ENCODE data around the gene DMBX1. TPM values are rescaled to one million over a fixed set of nuclear protein-coding genes. Genes with fewer than 3 reads are reported as not detected.

Gene DMBX1
- total and polyA plus RNA-seq, 4 donors, result not detected

DNA sequence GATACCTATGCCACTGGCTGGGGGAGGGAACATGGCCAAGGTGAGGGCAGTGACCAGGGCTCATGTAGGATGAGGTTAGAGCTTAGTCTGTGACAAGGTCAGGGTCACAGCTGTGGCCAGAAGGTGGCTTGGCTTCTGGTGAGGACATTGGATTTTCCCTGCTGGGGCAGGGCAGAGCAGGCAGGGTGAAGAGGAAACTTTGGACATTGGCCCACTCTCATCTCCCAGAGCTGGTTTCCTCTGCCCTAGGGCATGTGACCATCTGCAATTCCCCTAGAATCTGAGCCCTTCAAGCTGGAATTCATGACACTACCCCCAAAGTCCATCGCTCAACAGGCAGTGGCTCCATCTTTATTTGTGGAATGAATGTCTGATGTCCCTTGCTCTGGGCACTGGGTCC is 5.3 kb downstream of the DMBX1 start (continued):
- TF ChIP-seq, protein P1, sequence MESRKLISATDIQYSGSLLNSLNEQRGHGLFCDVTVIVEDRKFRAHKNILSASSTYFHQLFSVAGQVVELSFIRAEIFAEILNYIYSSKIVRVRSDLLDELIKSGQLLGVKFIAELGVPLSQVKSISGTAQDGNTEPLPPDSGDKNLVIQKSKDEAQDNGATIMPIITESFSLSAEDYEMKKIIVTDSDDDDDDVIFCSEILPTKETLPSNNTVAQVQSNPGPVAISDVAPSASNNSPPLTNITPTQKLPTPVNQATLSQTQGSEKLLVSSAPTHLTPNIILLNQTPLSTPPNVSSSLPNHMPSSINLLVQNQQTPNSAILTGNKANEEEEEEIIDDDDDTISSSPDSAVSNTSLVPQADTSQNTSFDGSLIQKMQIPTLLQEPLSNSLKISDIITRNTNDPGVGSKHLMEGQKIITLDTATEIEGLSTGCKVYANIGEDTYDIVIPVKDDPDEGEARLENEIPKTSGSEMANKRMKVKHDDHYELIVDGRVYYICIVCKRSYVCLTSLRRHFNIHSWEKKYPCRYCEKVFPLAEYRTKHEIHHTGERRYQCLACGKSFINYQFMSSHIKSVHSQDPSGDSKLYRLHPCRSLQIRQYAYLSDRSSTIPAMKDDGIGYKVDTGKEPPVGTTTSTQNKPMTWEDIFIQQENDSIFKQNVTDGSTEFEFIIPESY (IDR thresholded peaks at IDR 0.05), result no peak

DNA sequence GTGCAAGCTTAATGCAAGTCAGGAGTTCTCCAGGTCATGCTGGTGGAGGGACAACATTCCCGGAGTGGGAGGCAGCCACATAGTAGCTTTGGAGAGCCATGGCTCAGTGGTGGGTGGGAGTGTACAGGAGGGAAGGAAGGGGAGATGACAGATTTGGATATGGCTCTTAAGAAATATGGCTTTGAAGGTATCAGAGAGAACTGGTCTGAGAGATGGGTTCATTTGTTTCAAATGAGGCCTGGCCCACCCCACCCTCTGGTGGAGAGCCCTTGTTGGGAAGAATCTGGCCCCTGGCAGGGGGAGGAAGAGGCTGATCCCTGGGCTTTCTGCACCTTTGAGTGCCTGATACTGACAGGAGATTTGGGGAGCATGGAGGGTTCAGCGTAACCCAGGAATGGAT is 6.1 kb downstream of the DMBX1 start:
- 93% methylated on average over 2 of the region's 2 CpGs for WGBS
- no peak for DNase-seq (ENCODE audit: low spot score)
- Histone ChIP-seq H3K27ac (ENCODE audit: low read depth in 1 of 2, low read length in 2 of 2) (no peak overlapping the region), H3K4me1 (ENCODE audit: control insufficient read depth in 4 of 4, insufficient read depth in 4 of 4, low read length in 3 of 4) (peaks cover 0 to 2% (median 0%) of the 10 kb centered on the region in 4 donors), H3K27me3 (ENCODE audit: control insufficient read depth in 4 of 4, insufficient read depth in 4 of 4, low read length in 3 of 4) (peaks cover 3 to 19% (median 10%) of the 10 kb centered on the region in 4 donors), H3K9me3 (ENCODE audit: control insufficient read depth in 4 of 4, low read length in 3 of 4) (no peaks in the 10 kb centered on the region), H3K36me3 (ENCODE audit: control insufficient read depth in 4 of 4, insufficient read depth in 3 of 4, low read depth in 1 of 4, low read length in 3 of 4) (no peaks in the 10 kb centered on the region), H3K4me3 (ENCODE audit: low read depth in 1 of 3, low read length in 3 of 3) (no peak overlapping the region), H3K9ac (ENCODE audit: low read depth in 1 of 2, low read length in 2 of 2) (no peak overlapping the region)
- TF ChIP-seq, protein P2, sequence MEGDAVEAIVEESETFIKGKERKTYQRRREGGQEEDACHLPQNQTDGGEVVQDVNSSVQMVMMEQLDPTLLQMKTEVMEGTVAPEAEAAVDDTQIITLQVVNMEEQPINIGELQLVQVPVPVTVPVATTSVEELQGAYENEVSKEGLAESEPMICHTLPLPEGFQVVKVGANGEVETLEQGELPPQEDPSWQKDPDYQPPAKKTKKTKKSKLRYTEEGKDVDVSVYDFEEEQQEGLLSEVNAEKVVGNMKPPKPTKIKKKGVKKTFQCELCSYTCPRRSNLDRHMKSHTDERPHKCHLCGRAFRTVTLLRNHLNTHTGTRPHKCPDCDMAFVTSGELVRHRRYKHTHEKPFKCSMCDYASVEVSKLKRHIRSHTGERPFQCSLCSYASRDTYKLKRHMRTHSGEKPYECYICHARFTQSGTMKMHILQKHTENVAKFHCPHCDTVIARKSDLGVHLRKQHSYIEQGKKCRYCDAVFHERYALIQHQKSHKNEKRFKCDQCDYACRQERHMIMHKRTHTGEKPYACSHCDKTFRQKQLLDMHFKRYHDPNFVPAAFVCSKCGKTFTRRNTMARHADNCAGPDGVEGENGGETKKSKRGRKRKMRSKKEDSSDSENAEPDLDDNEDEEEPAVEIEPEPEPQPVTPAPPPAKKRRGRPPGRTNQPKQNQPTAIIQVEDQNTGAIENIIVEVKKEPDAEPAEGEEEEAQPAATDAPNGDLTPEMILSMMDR (IDR thresholded peaks at IDR 0.05; ENCODE audit: low read depth, low read length, missing input control), result no peak
- TF ChIP-seq JUND (IDR thresholded peaks at IDR 0.05), result no peak
- TF ChIP-seq, protein P3, sequence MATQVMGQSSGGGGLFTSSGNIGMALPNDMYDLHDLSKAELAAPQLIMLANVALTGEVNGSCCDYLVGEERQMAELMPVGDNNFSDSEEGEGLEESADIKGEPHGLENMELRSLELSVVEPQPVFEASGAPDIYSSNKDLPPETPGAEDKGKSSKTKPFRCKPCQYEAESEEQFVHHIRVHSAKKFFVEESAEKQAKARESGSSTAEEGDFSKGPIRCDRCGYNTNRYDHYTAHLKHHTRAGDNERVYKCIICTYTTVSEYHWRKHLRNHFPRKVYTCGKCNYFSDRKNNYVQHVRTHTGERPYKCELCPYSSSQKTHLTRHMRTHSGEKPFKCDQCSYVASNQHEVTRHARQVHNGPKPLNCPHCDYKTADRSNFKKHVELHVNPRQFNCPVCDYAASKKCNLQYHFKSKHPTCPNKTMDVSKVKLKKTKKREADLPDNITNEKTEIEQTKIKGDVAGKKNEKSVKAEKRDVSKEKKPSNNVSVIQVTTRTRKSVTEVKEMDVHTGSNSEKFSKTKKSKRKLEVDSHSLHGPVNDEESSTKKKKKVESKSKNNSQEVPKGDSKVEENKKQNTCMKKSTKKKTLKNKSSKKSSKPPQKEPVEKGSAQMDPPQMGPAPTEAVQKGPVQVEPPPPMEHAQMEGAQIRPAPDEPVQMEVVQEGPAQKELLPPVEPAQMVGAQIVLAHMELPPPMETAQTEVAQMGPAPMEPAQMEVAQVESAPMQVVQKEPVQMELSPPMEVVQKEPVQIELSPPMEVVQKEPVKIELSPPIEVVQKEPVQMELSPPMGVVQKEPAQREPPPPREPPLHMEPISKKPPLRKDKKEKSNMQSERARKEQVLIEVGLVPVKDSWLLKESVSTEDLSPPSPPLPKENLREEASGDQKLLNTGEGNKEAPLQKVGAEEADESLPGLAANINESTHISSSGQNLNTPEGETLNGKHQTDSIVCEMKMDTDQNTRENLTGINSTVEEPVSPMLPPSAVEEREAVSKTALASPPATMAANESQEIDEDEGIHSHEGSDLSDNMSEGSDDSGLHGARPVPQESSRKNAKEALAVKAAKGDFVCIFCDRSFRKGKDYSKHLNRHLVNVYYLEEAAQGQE (IDR thresholded peaks at IDR 0.05), result no peak
- no peak for TF ChIP-seq HNF4G (IDR thresholded peaks at IDR 0.05)
- TF ChIP-seq NR2F2 (IDR thresholded peaks at IDR 0.05), result no peak
- TF ChIP-seq SP1 (IDR thresholded peaks at IDR 0.05), result no peak
- TF ChIP-seq, protein P4, sequence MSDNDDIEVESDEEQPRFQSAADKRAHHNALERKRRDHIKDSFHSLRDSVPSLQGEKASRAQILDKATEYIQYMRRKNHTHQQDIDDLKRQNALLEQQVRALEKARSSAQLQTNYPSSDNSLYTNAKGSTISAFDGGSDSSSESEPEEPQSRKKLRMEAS (IDR thresholded peaks at IDR 0.05), result no peak
- no peak for TF ChIP-seq RXRA (IDR thresholded peaks at IDR 0.05)
- no peak for TF ChIP-seq RAD21 (IDR thresholded peaks at IDR 0.05)
- TF ChIP-seq, protein P5, sequence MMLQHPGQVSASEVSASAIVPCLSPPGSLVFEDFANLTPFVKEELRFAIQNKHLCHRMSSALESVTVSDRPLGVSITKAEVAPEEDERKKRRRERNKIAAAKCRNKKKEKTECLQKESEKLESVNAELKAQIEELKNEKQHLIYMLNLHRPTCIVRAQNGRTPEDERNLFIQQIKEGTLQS (IDR thresholded peaks at IDR 0.05), result no peak
- TF ChIP-seq, protein P1 (IDR thresholded peaks at IDR 0.05), result no peak
- TF ChIP-seq GABPA (IDR thresholded peaks at IDR 0.05 in 1 of 2, conservative IDR thresholded peaks at IDR 0.05 in 1 of 2), result no peak
- no peak for TF ChIP-seq FOXA2 (IDR thresholded peaks at IDR 0.05)
- no peak for TF ChIP-seq FOXA1 (IDR thresholded peaks at IDR 0.05)
- TF ChIP-seq EGR1 (IDR thresholded peaks at IDR 0.05; ENCODE audit: low read depth in 2 of 2), result no peak
- TF ChIP-seq YY1 (IDR thresholded peaks at IDR 0.05), result no peak
- no peak for TF ChIP-seq HNF4A (conservative IDR thresholded peaks at IDR 0.05)
- no peak for TF ChIP-seq TAF1 (conservative IDR thresholded peaks at IDR 0.05)
